Activated naive CD4-positive, alpha-beta T cell treated with Interleukin-2 at 50 U/mL for 16 hours (primary cell): ENCODE results near the gene EXOSC6.
A peak's percentile ranks its signal among the peaks of the same experiment; 100 is the strongest.
"Not testable (repeated sequence)": the region's sequence is repeated elsewhere in the genome, so short reads cannot be mapped to it uniquely, and the experiment has no call there.

Experiments
- DNase-seq: peaks from one replicate; pipeline ENCODE4 v3.0.0-alpha.2; 2020

Gene EXOSC6

GRCh38 chr16:70254180-70254964 lies 2.6 kb upstream of the EXOSC6 start:
- DNase-seq = no peak

GRCh38 chr16:70253291-70254106 lies 1.8 kb upstream of the EXOSC6 start:
- DNase-seq = peak; percentile 41

- DNase-seq = peak; percentile 16
These were observed 732 bp upstream of the EXOSC6 start for GRCh38 chr16:70252355-70252988.

GRCh38 chr16:70250748-70251628 lies 752 bp downstream of the EXOSC6 start:
- DNase-seq = peak; percentile 33

DNA sequence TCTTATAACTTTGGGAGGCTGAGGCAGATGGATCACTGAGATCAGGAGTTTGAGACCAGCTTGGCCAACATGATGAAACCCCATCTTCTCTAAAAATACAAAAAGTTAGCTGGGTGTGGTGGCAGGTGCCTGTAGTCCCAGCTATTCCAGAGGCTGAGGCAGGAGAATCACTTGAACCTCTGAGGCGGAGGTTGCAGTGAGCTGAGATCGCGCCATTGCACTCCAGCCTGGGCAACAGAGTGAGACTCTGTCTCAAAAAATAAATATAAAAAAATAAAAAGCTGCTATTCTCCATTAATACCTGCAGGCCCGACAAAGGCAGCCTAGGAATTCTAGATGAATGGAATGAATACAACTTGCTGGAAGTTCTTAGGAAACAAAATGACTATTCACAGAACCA lies 2.0 kb downstream of the EXOSC6 start:
- not testable (repeated sequence) for DNase-seq

DNA sequence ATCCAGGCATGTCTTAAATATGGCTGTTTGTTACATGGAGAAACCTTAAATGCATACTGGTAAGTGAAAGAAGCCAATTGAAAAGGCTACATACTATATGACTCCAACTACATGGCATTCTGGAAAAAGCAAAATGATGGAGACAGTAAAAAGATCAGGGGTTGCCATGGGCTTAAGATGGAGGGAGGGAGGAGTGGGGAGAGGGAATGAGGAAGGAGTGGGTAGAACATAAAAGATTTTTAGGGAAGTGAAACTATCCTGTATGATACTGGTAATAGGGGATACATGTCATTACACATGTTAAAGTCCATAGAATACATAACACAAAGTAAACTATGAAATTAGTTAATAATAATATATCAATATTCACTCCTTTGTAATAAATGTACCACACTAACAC lies 13.0 kb downstream of the EXOSC6 start:
- not testable (repeated sequence) for DNase-seq

GRCh38 chr16:70231831-70232230 lies 19.9 kb downstream of the EXOSC6 start:
- DNase-seq = not testable (repeated sequence)

DNA sequence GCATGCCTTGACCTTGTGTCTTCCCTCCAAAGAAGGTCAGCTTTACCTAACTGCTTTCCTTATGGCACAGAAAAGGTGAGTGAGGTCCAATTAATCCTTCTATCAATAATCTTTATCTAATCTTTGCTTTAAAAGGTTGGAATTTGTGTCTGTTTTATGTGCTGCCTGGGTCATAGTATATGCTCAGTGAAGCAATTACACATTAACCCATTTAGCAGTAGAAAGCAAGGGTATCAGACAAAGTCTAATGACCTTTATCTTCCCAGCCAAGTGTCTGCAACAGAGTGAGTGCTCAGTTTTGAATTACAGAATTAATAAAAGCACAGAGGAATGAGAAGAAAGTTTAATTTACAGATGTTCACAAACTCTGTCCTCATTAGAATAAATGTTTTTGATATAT lies 25.7 kb downstream of the EXOSC6 start:
- not testable (repeated sequence) for DNase-seq

DNA sequence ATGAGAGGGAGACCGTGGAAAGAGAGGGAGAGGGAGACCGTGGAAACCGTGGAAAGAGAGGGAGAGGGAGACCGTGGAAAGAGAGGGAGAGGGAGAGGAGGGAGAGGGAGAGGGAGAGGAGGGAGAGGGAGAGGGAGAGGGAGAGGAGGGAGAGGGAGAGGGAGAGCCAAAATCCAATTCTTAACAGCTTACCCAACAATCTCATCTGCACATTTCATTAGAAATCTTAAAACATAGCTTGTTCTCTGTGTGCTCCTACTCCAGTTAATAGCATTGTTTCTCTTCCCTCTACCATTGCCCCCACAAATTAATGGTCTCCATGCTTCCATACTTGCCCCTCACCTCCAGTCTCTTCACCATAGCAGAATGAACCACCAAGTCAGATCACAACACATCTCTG lies 26.3 kb downstream of the EXOSC6 start:
- DNase-seq = not testable (repeated sequence)

DNA sequence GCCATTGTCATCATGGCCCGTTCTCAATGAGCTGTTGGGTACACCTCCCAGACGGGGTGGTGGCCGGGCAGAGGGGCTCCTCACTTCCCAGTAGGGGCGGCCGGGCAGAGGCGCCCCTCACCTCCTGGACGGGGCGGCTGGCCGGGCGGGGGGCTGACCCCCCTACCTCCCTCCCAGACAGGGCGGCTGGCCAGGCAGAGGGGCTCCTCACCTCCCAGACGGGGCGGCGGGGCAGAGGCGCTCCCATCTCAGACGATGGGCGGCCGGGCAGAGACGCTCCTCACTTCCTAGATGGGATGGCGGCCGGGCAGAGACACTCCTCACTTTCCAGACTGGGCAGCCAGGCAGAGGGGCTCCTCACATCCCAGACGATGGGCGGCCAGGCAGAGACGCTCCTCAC lies 27.1 kb downstream of the EXOSC6 start:
- DNase-seq = not testable (repeated sequence)

DNA sequence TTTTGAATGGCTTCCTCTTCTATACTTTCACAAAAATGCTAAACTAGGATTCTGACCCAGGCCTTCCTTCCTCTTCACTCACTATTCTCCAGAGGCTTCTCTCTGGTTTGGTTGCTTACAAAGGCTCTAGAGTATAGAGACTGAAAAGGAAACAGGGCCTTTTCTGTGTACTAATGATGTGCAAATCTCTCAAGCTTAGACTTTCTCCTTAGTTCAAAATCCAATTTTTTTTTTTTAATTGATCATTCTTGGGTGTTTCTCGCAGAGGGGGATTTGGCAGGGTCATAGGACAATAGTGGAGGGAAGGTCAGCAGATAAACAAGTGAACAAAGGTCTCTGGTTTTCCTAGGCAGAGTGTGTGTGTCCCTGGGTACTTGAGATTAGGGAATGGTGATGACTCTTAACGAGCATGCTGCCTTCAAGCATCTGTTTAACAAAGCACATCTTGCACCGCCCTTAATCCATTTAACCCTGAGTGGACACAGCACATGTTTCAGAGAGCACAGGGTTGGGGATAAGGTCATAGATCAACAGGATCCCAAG lies 27.7 kb downstream of the EXOSC6 start:
- not testable (repeated sequence) for DNase-seq

- DNase-seq = not testable (repeated sequence)
These were observed 28.5 kb downstream of the EXOSC6 start for GRCh38 chr16:70223216-70223615.

- not testable (repeated sequence) for DNase-seq
These were observed 29.2 kb downstream of the EXOSC6 start for GRCh38 chr16:70222574-70222973.

DNA sequence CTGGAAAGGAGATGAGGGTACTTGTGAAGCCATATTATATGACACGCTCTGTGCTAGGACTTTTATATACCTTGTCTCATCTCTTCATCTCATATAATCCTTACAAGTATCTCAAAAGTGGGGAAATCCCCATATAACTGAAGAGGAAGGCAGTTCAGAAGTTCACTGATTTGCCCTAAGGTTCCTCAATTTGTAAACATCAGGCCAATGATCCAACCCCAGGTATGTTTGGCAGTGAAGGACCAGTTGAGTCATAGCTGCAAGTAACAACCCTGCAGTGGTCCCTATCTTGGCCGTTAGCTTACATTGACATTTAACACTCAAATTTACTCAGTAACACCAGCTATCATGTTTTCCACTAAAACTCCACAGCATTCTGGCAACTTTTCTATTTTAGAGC lies 33.2 kb downstream of the EXOSC6 start:
- DNase-seq = not testable (repeated sequence)

- not testable (repeated sequence) for DNase-seq
These were observed 45.4 kb downstream of the EXOSC6 start for GRCh38 chr16:70206382-70206781.

DNA sequence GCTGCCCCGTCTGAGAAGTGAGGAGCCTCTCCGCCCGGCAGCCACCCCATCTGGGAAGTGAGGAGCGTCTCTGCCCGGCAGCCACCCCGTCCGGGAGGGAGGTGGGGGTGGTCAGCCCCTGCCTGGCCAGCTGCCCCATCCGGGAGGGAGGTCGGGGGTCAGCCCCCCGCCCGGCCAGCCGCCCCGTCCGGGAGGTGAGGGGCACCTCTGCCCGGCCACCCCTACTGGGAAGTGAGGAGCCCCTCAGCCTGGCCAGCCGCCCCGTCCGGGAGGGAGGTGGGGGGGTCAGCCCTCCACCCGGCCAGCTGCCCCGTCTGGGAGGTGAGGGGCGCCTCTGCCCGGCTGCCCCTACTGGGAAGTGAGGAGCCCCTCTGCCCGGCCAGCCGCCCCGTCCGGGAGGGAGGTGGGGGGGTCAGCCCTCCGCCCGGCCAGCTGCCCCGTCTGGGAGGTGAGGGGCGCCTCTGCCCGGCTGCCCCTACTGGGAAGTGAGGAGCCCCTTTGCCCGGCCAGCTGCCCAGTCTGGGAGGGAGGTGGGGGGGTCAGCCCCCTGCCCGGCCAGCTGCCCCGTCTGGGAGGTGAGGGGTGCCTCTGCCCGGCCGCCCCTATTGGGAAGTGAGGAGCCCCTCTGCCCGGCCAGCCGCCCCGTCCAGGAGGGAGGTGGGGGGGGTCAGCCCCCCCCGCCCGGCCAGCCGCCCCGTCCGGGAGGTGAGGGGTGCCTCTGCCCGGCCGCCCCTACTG lies 46.9 kb downstream of the EXOSC6 start:
- not testable (repeated sequence) for DNase-seq

DNA sequence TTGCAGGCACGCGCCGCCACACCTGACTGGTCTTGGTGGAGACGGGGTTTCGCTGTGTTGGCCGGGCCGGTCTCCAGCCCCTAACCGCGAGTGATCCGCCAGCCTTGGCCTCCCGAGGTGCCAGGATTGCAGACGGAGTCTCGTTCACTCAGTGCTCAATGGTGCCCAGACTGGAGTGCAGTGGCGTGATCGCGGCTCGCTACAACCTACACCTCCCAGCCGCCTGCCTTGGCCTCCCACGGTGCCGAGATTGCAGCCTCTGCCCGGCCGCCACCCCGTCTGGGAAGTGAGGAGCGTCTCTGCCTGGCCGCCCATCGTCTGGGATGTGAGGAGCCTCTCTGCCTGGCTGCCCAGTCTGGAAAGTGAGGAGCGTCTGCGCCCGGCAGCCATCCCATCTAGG lies 47.7 kb downstream of the EXOSC6 start:
- not testable (repeated sequence) for DNase-seq

GRCh38 chr16:70203508-70203907 lies 48.2 kb downstream of the EXOSC6 start:
- not testable (repeated sequence) for DNase-seq

GRCh38 chr16:70200063-70200462 lies 51.7 kb downstream of the EXOSC6 start:
- not testable (repeated sequence) for DNase-seq

- not testable (repeated sequence) for DNase-seq
These were observed 52.6 kb downstream of the EXOSC6 start for GRCh38 chr16:70199170-70199569.

- not testable (repeated sequence) for DNase-seq
These were observed 53.1 kb downstream of the EXOSC6 start for GRCh38 chr16:70198666-70199065.
